H9 (cell line): Measurements from ENCODE around the gene RAF1. TPM values are rescaled to one million over a fixed set of nuclear protein-coding genes. Genes with fewer than 3 reads are reported as not detected.

Experiments
- DNase-seq: peaks from one replicate; pipeline ENCODE4 v3.0.0-alpha.2; 2017
- H2AFZ ChIP-seq: one replicate; pipeline ENCODE4 v1.6.1; 2013; ENCODE audit warnings: mild to moderate bottlenecking, low read length, control low read depth, moderate library complexity
- H2AK5ac ChIP-seq: 2 replicates; pipeline ENCODE4 v1.6.1; 2013; ENCODE audit warnings: low read length, control low read depth, mixed read lengths; ENCODE audit not compliant: insufficient read length
- H2BK120ac ChIP-seq: one replicate; pipeline ENCODE4 v1.6.1; 2013; ENCODE audit warnings: low read depth, mild to moderate bottlenecking, low read length, control low read depth, inconsistent platforms; ENCODE audit not compliant: poor library complexity, severe bottlenecking
- H2BK12ac ChIP-seq: 2 replicates; pipeline ENCODE4 v1.6.1; 2013; ENCODE audit warnings: low read length, control low read depth, mixed read lengths, low read depth; ENCODE audit not compliant: insufficient read length
- H2BK15ac ChIP-seq: 2 replicates; pipeline ENCODE4 v1.6.1; 2013; ENCODE audit warnings: low read depth, low read length, control low read depth
- H2BK20ac ChIP-seq: one replicate; pipeline ENCODE4 v1.6.1; 2013; ENCODE audit warnings: low read depth, mild to moderate bottlenecking, low read length, control low read depth, inconsistent platforms; ENCODE audit not compliant: poor library complexity, severe bottlenecking
- H2BK5ac ChIP-seq: 2 replicates; pipeline ENCODE4 v1.6.1; 2013; ENCODE audit warnings: low read length, control low read depth, mixed read lengths; ENCODE audit not compliant: insufficient read length
- H3K14ac ChIP-seq: 2 replicates; pipeline ENCODE4 v1.6.1; 2013; ENCODE audit warnings: low read length, control low read depth; ENCODE audit not compliant: insufficient read depth
- H3K18ac ChIP-seq: 2 replicates; pipeline ENCODE4 v1.6.1; 2013; ENCODE audit warnings: low read depth, mild to moderate bottlenecking, mixed read lengths, low read length, control low read depth; ENCODE audit not compliant: insufficient read length
- H3K23ac ChIP-seq: 2 replicates; pipeline ENCODE4 v1.6.1; 2013; ENCODE audit warnings: low read length, control low read depth, mixed read lengths, low read depth; ENCODE audit not compliant: insufficient read length
- H3K23me2 ChIP-seq: 2 replicates; pipeline ENCODE4 v1.6.1; 2013; ENCODE audit warnings: low read depth, mild to moderate bottlenecking, mixed read lengths, low read length, control low read depth; ENCODE audit not compliant: insufficient read length, poor library complexity, severe bottlenecking
- H3K27ac ChIP-seq: 2 replicates; pipeline ENCODE4 v1.5.1; 2013; ENCODE audit warnings: low read length, control low read depth, mixed read lengths, low read depth; ENCODE audit not compliant: insufficient read length
- H3K27me3 ChIP-seq: 2 replicates; pipeline ENCODE4 v1.6.1; 2013; ENCODE audit warnings: low read length, control low read depth, inconsistent platforms; ENCODE audit not compliant: insufficient read depth
- H3K4ac ChIP-seq: 2 replicates; pipeline ENCODE4 v1.6.1; 2013; ENCODE audit warnings: low read depth, mild to moderate bottlenecking, control low read depth, inconsistent platforms, low read length, moderate library complexity
- H3K4me1 ChIP-seq: 2 replicates; pipeline ENCODE4 v1.6.1; 2013; ENCODE audit warnings: low read length, control low read depth, inconsistent platforms; ENCODE audit not compliant: insufficient read depth
- H3K4me2 ChIP-seq: 2 replicates; pipeline ENCODE4 v1.6.1; 2013; ENCODE audit warnings: low read length, control low read depth, mixed read lengths; ENCODE audit not compliant: insufficient read length, insufficient read depth
- H3K56ac ChIP-seq: 2 replicates; pipeline ENCODE4 v1.6.1; 2013; ENCODE audit warnings: low read depth, mild to moderate bottlenecking, mixed read lengths, low read length, control low read depth; ENCODE audit not compliant: insufficient read length
- H3K79me1 ChIP-seq: 2 replicates; pipeline ENCODE4 v1.6.1; 2013; ENCODE audit warnings: low read depth, mild to moderate bottlenecking, moderate library complexity, low read length, control low read depth, inconsistent platforms; ENCODE audit not compliant: insufficient read depth, poor library complexity, severe bottlenecking
- H3K79me2 ChIP-seq: 2 replicates; pipeline ENCODE4 v1.6.1; 2013; ENCODE audit warnings: low read length, control low read depth, inconsistent platforms; ENCODE audit not compliant: insufficient read depth
- H3K9ac ChIP-seq: 2 replicates; pipeline ENCODE4 v1.6.1; 2013; ENCODE audit warnings: low read length, control low read depth, mixed read lengths; ENCODE audit not compliant: insufficient read length; ENCODE audit errors: extremely low read depth
- H3K9me3 ChIP-seq: one replicate; pipeline ENCODE4 v1.6.1; 2013; ENCODE audit warnings: low read depth, low read length, inconsistent platforms; ENCODE audit not compliant: control insufficient read depth
- H3T11ph ChIP-seq: one replicate; pipeline ENCODE4 v1.6.1; 2013; ENCODE audit warnings: mild to moderate bottlenecking, low read length, control low read depth, inconsistent platforms
- H4K20me1 ChIP-seq: one replicate; pipeline ENCODE4 v1.6.1; 2013; ENCODE audit not compliant: control insufficient read depth, insufficient read length, insufficient read depth
- H4K5ac ChIP-seq: 2 replicates; pipeline ENCODE4 v1.6.1; 2013; ENCODE audit warnings: low read depth, mild to moderate bottlenecking, mixed read lengths, low read length, control low read depth; ENCODE audit not compliant: insufficient read length
- H4K8ac ChIP-seq: replicated peaks from 2 replicates; pipeline ENCODE4 v1.6.1; 2013; ENCODE audit warnings: low read length, control low read depth, mixed read lengths, low read depth; ENCODE audit not compliant: insufficient read length
- H4K91ac ChIP-seq: 2 replicates; pipeline ENCODE4 v1.6.1; 2013; ENCODE audit warnings: low read depth, mild to moderate bottlenecking, moderate library complexity, mixed read lengths, low read length, control low read depth; ENCODE audit not compliant: insufficient read length
- H3K27ac Mint-ChIP-seq, 3 experiments: 2 replicates in 2 of 3; 3 replicates in 1 of 3; pipeline ENCODE4 v1.8.0; 2020 to 2021; ENCODE audit warnings: mixed read lengths in 3 of 3, mild to moderate bottlenecking in 1 of 3, moderate library complexity in 1 of 3
- H3K27me3 Mint-ChIP-seq: 2 replicates; pipeline ENCODE4 v1.8.0; 2021; ENCODE audit warnings: low read depth, mild to moderate bottlenecking, moderate library complexity, mixed read lengths
- H3K36me3 Mint-ChIP-seq, 3 experiments: 2 replicates in 2 of 3; 3 replicates in 1 of 3; pipeline ENCODE4 v1.8.0; 2020 to 2021; ENCODE audit warnings: low read depth in 3 of 3, mixed read lengths in 3 of 3; ENCODE audit not compliant: insufficient read depth in 1 of 3
- H3K4me1 Mint-ChIP-seq, 2 experiments: 2 replicates each; pipeline ENCODE4 v1.8.0; 2020; ENCODE audit warnings: mixed read lengths in 2 of 2
- H3K4me3 Mint-ChIP-seq, 2 experiments: 2 replicates in 1 of 2; 3 replicates in 1 of 2; pipeline ENCODE4 v1.8.0; 2020 to 2021; ENCODE audit warnings: mild to moderate bottlenecking in 2 of 2, mixed read lengths in 2 of 2, moderate library complexity in 1 of 2
- H3K9me3 Mint-ChIP-seq, 2 experiments: 2 replicates in 1 of 2; 3 replicates in 1 of 2; pipeline ENCODE4 v1.8.0; 2020; ENCODE audit warnings: mild to moderate bottlenecking in 2 of 2, mixed read lengths in 2 of 2, moderate library complexity in 1 of 2
- WGBS: extraction: QIAGEN DNeasy Blood & Tissue Kit; methylation state at CpG from one replicate; pipeline ENCODE4 v1.1.7; 2013; ENCODE audit warnings: missing lambda C conversion rate, low lambda C conversion rate, mixed read lengths; ENCODE audit not compliant: insufficient read length; ENCODE audit errors: extremely low coverage; 5-methylcytosine and 5-hydroxymethylcytosine counted together
- total RNA-seq: library from RNA; stranded (reverse); gene quantifications from 2 replicates; pipeline ENCODE4 v1.2.1, GENCODE V29; 2021
- TF ChIP-seq, protein P1 (sequence below): fragments of 200-600 bp; sonication (generic); conservative IDR thresholded peaks from 3 replicates; pipeline ENCODE4 v1.8.0; 2021; ENCODE audit warnings: antibody characterized with exemption, mild to moderate bottlenecking

RAF1 gene
- total RNA-seq, 1 experiment from 2014 or later = 112 TPM

DNA sequence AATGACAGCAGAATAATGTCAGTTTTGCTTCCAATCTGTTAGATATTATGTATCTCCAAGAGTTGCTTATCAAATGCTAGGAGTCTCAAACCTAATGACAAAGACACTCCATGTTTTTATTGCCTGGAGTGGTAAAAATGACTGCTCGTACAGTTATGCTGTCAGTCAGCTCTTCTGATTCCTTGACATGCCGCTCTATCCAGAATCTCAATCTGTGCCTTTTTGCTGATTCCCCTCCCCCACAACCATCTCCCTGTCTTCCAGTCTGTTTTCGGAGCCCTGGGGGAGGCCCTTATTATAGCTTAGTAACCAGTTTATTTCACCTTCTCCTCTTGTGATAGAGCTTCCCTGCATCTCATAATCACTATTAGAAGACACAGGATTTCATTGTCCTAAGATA lies 104.4 kb downstream of the RAF1 start:
- Histone ChIP-seq H3K27me3 (no peaks in the 10 kb centered on the region), H3K23ac (no peak overlapping the region), H2AK5ac (no peak overlapping the region), H4K91ac (no peak overlapping the region), H2AFZ (no peak overlapping the region), H3K56ac (no peak overlapping the region), H3K79me1 (peaks cover 19% of the 10 kb centered on the region), H3K4me2 (no peak overlapping the region), H4K20me1 (no peaks in the 10 kb centered on the region), H3K23me2 (peaks cover 6% of the 10 kb centered on the region), H2BK5ac (no peak overlapping the region), H3K4ac (no peak overlapping the region), H3K18ac (no peak overlapping the region), H4K5ac (no peak overlapping the region), H3K27ac (no peak overlapping the region), H3K9ac (no peak overlapping the region), H2BK20ac (no peak overlapping the region), H3T11ph (no peak overlapping the region), H3K14ac (no peak overlapping the region), H3K79me2 (peaks cover 42% of the 10 kb centered on the region; the same call in 1 of the 2 replicates), H2BK15ac (no peak overlapping the region), H4K8ac (no peak overlapping the region), H3K4me1 (no peaks in the 10 kb centered on the region), H2BK120ac (no peak overlapping the region), H2BK12ac (no peak overlapping the region), H3K9me3 (no peaks in the 10 kb centered on the region)
- Mint-ChIP-seq H3K9me3 (no peaks in the 10 kb centered on the region), H3K4me1 (peaks cover 50 to 52% of the 10 kb centered on the region in 2 experiments), H3K36me3 (no peaks in the 10 kb centered on the region), H3K4me3 (peak overlapping the region in 1 of 2 experiments; percentile 44; a peak in 1 of 5 replicates), H3K27ac (no peak overlapping the region), H3K27me3 (no peaks in the 10 kb centered on the region)
- no peak for DNase-seq
- TF ChIP-seq, protein P1, sequence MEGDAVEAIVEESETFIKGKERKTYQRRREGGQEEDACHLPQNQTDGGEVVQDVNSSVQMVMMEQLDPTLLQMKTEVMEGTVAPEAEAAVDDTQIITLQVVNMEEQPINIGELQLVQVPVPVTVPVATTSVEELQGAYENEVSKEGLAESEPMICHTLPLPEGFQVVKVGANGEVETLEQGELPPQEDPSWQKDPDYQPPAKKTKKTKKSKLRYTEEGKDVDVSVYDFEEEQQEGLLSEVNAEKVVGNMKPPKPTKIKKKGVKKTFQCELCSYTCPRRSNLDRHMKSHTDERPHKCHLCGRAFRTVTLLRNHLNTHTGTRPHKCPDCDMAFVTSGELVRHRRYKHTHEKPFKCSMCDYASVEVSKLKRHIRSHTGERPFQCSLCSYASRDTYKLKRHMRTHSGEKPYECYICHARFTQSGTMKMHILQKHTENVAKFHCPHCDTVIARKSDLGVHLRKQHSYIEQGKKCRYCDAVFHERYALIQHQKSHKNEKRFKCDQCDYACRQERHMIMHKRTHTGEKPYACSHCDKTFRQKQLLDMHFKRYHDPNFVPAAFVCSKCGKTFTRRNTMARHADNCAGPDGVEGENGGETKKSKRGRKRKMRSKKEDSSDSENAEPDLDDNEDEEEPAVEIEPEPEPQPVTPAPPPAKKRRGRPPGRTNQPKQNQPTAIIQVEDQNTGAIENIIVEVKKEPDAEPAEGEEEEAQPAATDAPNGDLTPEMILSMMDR = no peak
- WGBS = no CpG with 5 or more reads among the region's 3 CpGs
